SK-N-SH treated with all-trans-retinoic acid at 6 μM for 48 hours (cell line): ENCODE data around the gene GRIK2.

Source experiments
- ATAC-seq: fragments of 200-7000 bp; cut with Tn5 transposase; 3 replicates; pipeline ENCODE4 v1.9.1; 2020; ENCODE audit warnings: mild to moderate bottlenecking, moderate library complexity
- ARNTL ChIP-seq: fragments of 450-650 bp; formaldehyde crosslinking; IDR thresholded peaks from 2 replicates; pipeline ENCODE4 v1.5.0; 2020; ENCODE audit warnings: low read depth, mild to moderate bottlenecking, moderate library complexity, borderline replicate concordance
- BACH2 ChIP-seq: fragments of 250-450 bp; sonication (Bioruptor Pico); IDR thresholded peaks from 2 replicates; pipeline ENCODE4 v1.9.0; 2021; ENCODE audit warnings: mild to moderate bottlenecking, borderline replicate concordance
- CSDC2 ChIP-seq: fragments of 250-450 bp; sonication (Bioruptor Pico); IDR thresholded peaks from 2 replicates; pipeline ENCODE4 v1.5.0; 2020; ENCODE audit warnings: mild to moderate bottlenecking, moderate library complexity
- ISL1 ChIP-seq: fragments of 250-450 bp; sonication (Bioruptor Pico); IDR thresholded peaks from 2 replicates; pipeline ENCODE4 v2.1.2; 2022; ENCODE audit warnings: mild to moderate bottlenecking, moderate library complexity
- OSR1 ChIP-seq: fragments of 250-450 bp; sonication (Bioruptor Pico); IDR thresholded peaks from 2 replicates; pipeline ENCODE4 v1.8.0; 2022; ENCODE audit warnings: moderate library complexity, mild to moderate bottlenecking, inconsistent platforms
- RARB ChIP-seq: fragments of 250-450 bp; sonication (Bioruptor Pico); IDR thresholded peaks from 2 replicates; pipeline ENCODE4 v1.8.0; 2021; ENCODE audit warnings: mild to moderate bottlenecking, moderate library complexity
- SNAI2 ChIP-seq: fragments of 250-450 bp; sonication (Bioruptor Pico); IDR thresholded peaks from 2 replicates; pipeline ENCODE4 v1.5.0; 2020; ENCODE audit warnings: mild to moderate bottlenecking, moderate library complexity
- TCF4 ChIP-seq: fragments of 250-450 bp; sonication (Bioruptor Pico); IDR thresholded peaks from 2 replicates; pipeline ENCODE4 v1.8.0; 2021; ENCODE audit warnings: mild to moderate bottlenecking, moderate library complexity, borderline replicate concordance
- ZC3H10 ChIP-seq: fragments of 250-450 bp; sonication (Bioruptor Pico); IDR thresholded peaks from 2 replicates; pipeline ENCODE4 v1.5.1; 2021; ENCODE audit warnings: mild to moderate bottlenecking, moderate library complexity
- ZNF565 ChIP-seq: fragments of 450-650 bp; formaldehyde crosslinking; conservative IDR thresholded peaks from 2 replicates; pipeline ENCODE4 v1.5.0; 2020; ENCODE audit warnings: low read depth, mild to moderate bottlenecking, moderate library complexity
- ZNF70 ChIP-seq: fragments of 450-650 bp; formaldehyde crosslinking; IDR thresholded peaks from 2 replicates; pipeline ENCODE4 v1.5.0; 2020; ENCODE audit warnings: mild to moderate bottlenecking, moderate library complexity
- ZNF8 ChIP-seq: fragments of 450-650 bp; formaldehyde crosslinking; IDR thresholded peaks from 2 replicates; pipeline ENCODE4 v1.5.0; 2020; ENCODE audit warnings: mild to moderate bottlenecking, moderate library complexity
- TF ChIP-seq, protein P1 (sequence below): fragments of 250-450 bp; sonication (Bioruptor Pico); IDR thresholded peaks from 2 replicates; pipeline ENCODE4 v1.5.1; 2021; ENCODE audit warnings: mild to moderate bottlenecking, moderate library complexity
- TF ChIP-seq, protein P2 (sequence below): fragments of 250-450 bp; sonication (Bioruptor Pico); IDR thresholded peaks from 2 replicates; pipeline ENCODE4 v1.5.0; 2020; ENCODE audit warnings: mild to moderate bottlenecking, moderate library complexity
- TF ChIP-seq, protein P3 (sequence below): fragments of 250-450 bp; sonication (Bioruptor Pico); IDR thresholded peaks from 2 replicates; pipeline ENCODE4 v1.5.1; 2020; ENCODE audit warnings: low read depth, mild to moderate bottlenecking, moderate library complexity
- TF ChIP-seq, protein P4 (sequence below): fragments of 250-450 bp; sonication (Bioruptor Pico); IDR thresholded peaks from 2 replicates; pipeline ENCODE4 v1.8.0; 2021; ENCODE audit warnings: low read depth, mild to moderate bottlenecking, moderate library complexity, borderline replicate concordance
- TF ChIP-seq, protein P5 (sequence below): fragments of 250-450 bp; sonication (Bioruptor Pico); IDR thresholded peaks from 2 replicates; pipeline ENCODE4 v1.8.0; 2020; ENCODE audit warnings: mild to moderate bottlenecking, moderate library complexity, borderline replicate concordance

Gene GRIK2

DNA sequence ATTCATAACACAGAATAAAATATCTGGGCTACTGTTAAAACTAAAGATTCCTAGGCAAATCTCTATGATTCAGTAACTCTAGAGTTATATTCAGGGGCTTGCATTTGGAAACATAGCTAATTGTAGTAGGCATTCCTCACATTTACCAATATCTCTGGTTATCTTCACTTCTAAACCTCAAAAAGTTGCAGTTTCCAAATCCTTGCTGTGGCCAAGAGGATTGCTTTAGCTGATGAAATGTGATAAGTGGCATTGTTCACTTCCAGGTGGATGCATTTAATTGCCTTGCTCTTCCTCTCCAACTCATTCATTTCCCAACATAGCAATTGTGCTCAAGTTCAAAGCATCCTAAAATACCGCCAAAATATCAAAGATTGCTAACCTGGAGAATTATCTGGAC is 246.6 kb downstream of the GRIK2 start (continued):
- TF ChIP-seq BACH2 (CRISPR knock-in tag) = no peak

DNA sequence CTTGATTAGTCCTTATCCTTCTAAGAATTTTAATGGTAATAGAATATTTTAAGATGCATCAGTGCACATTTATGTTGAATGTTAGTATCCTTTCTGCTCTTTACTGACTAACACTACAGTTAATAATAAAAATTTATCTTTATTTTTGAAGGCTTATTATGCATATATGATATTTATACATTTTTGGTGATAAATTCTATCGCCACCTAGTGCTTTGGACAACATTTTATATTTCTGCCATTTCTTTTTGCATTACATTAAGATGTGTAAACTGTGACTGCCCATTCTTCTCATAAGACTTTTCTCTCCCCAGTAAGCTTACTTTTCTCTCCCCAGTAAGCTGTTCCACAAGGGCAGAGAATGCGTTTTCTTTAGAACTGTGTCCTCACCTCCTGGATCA is 252.3 kb downstream of the GRIK2 start:
- TF ChIP-seq, protein P1, sequence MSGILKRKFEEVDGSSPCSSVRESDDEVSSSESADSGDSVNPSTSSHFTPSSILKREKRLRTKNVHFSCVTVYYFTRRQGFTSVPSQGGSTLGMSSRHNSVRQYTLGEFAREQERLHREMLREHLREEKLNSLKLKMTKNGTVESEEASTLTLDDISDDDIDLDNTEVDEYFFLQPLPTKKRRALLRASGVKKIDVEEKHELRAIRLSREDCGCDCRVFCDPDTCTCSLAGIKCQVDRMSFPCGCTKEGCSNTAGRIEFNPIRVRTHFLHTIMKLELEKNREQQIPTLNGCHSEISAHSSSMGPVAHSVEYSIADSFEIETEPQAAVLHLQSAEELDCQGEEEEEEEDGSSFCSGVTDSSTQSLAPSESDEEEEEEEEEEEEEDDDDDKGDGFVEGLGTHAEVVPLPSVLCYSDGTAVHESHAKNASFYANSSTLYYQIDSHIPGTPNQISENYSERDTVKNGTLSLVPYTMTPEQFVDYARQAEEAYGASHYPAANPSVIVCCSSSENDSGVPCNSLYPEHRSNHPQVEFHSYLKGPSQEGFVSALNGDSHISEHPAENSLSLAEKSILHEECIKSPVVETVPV = no peak
- TF ChIP-seq, protein P2, sequence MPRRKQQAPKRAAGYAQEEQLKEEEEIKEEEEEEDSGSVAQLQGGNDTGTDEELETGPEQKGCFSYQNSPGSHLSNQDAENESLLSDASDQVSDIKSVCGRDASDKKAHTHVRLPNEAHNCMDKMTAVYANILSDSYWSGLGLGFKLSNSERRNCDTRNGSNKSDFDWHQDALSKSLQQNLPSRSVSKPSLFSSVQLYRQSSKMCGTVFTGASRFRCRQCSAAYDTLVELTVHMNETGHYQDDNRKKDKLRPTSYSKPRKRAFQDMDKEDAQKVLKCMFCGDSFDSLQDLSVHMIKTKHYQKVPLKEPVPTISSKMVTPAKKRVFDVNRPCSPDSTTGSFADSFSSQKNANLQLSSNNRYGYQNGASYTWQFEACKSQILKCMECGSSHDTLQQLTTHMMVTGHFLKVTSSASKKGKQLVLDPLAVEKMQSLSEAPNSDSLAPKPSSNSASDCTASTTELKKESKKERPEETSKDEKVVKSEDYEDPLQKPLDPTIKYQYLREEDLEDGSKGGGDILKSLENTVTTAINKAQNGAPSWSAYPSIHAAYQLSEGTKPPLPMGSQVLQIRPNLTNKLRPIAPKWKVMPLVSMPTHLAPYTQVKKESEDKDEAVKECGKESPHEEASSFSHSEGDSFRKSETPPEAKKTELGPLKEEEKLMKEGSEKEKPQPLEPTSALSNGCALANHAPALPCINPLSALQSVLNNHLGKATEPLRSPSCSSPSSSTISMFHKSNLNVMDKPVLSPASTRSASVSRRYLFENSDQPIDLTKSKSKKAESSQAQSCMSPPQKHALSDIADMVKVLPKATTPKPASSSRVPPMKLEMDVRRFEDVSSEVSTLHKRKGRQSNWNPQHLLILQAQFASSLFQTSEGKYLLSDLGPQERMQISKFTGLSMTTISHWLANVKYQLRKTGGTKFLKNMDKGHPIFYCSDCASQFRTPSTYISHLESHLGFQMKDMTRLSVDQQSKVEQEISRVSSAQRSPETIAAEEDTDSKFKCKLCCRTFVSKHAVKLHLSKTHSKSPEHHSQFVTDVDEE (CRISPR knock-in tag) = no peak
- TF ChIP-seq ZC3H10 (CRISPR knock-in tag) = no peak
- TF ChIP-seq ZNF70 (CRISPR knock-in tag) = no peak
- TF ChIP-seq, protein P3, sequence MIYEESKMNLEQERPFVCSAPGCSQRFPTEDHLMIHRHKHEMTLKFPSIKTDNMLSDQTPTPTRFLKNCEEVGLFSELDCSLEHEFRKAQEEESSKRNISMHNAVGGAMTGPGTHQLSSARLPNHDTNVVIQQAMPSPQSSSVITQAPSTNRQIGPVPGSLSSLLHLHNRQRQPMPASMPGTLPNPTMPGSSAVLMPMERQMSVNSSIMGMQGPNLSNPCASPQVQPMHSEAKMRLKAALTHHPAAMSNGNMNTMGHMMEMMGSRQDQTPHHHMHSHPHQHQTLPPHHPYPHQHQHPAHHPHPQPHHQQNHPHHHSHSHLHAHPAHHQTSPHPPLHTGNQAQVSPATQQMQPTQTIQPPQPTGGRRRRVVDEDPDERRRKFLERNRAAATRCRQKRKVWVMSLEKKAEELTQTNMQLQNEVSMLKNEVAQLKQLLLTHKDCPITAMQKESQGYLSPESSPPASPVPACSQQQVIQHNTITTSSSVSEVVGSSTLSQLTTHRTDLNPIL = no peak
- no peak for TF ChIP-seq ZNF8 (CRISPR knock-in tag)
- TF ChIP-seq, protein P4, sequence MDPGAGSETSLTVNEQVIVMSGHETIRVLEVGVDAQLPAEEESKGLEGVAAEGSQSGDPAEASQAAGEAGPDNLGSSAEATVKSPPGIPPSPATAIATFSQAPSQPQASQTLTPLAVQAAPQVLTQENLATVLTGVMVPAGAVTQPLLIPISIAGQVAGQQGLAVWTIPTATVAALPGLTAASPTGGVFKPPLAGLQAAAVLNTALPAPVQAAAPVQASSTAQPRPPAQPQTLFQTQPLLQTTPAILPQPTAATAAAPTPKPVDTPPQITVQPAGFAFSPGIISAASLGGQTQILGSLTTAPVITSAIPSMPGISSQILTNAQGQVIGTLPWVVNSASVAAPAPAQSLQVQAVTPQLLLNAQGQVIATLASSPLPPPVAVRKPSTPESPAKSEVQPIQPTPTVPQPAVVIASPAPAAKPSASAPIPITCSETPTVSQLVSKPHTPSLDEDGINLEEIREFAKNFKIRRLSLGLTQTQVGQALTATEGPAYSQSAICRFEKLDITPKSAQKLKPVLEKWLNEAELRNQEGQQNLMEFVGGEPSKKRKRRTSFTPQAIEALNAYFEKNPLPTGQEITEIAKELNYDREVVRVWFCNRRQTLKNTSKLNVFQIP (CRISPR knock-in tag) = no peak
- no peak for TF ChIP-seq OSR1 (CRISPR knock-in tag)
- no peak for TF ChIP-seq ARNTL (CRISPR knock-in tag)
- no peak for TF ChIP-seq ISL1
- TF ChIP-seq SNAI2 (CRISPR knock-in tag) = no peak
- TF ChIP-seq RARB (CRISPR knock-in tag) = no peak
- TF ChIP-seq, protein P5, sequence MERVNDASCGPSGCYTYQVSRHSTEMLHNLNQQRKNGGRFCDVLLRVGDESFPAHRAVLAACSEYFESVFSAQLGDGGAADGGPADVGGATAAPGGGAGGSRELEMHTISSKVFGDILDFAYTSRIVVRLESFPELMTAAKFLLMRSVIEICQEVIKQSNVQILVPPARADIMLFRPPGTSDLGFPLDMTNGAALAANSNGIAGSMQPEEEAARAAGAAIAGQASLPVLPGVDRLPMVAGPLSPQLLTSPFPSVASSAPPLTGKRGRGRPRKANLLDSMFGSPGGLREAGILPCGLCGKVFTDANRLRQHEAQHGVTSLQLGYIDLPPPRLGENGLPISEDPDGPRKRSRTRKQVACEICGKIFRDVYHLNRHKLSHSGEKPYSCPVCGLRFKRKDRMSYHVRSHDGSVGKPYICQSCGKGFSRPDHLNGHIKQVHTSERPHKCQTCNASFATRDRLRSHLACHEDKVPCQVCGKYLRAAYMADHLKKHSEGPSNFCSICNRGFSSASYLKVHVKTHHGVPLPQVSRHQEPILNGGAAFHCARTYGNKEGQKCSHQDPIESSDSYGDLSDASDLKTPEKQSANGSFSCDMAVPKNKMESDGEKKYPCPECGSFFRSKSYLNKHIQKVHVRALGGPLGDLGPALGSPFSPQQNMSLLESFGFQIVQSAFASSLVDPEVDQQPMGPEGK (CRISPR knock-in tag) = no peak
- TF ChIP-seq CSDC2 (CRISPR knock-in tag) = no peak
- TF ChIP-seq ZNF565 = no peak

DNA sequence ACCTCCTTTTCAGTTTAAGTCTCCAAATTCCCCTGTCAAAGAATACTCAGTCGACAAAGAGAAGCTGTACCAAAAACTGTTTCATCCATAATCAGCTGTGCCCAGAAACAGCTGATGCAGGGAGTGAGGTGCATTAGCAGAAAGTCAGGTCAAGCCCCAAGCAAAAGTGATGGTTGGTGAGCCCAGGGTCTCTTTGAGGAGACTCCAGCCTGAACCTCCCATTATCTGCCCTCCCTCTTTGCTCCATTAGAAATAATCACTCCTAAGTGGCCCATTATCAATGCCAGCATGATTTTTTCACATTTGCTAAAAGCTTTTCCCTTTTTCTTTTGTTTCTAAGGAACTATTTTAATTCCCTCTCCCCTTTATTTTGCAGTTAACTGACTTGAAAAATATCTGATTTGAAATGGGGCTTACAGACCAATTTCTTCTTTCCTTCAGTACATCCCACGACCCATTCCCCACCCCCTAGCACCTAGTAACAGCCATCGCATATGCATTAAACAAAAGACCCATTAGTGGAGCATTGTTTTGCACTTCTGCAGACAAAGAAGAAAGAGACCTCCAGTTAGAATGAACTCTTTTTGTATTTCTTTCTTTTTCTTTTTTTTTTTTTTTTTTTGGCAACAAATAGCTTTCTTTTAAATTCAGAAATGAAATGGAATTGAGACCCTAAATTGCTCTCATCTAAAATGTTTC is 257.0 kb downstream of the GRIK2 start:
- TF ChIP-seq CSDC2 (CRISPR knock-in tag) (no peak), BACH2 (CRISPR knock-in tag) (no peak), ZC3H10 (CRISPR knock-in tag) (no peak), ZNF8 (CRISPR knock-in tag) (no peak), TCF4 (CRISPR knock-in tag) (no peak)
- TF ChIP-seq, protein P4 (CRISPR knock-in tag) = no peak
- TF ChIP-seq, protein P1 = no peak
- no peak for ATAC-seq

More for the DNA sequence above, 252.3 kb downstream of the GRIK2 start:
- no peak for ATAC-seq
